Stimulated activated CD4-positive, alpha-beta T cell treated with anti-CD3 and anti-CD28 coated beads, Interleukin-2, amount 100 ng/mL, for 24 hours (primary cell): ENCODE data around the gene SGF29.
"Not testable (repeated sequence)": the region's sequence is repeated elsewhere in the genome, so short reads cannot be mapped to it uniquely, and the experiment has no call there.

Experiments
- DNase-seq, 2 donors: peaks; one replicate each; pipeline ENCODE4 v3.0.0-alpha.2; 2020

The SGF29 gene

DNA sequence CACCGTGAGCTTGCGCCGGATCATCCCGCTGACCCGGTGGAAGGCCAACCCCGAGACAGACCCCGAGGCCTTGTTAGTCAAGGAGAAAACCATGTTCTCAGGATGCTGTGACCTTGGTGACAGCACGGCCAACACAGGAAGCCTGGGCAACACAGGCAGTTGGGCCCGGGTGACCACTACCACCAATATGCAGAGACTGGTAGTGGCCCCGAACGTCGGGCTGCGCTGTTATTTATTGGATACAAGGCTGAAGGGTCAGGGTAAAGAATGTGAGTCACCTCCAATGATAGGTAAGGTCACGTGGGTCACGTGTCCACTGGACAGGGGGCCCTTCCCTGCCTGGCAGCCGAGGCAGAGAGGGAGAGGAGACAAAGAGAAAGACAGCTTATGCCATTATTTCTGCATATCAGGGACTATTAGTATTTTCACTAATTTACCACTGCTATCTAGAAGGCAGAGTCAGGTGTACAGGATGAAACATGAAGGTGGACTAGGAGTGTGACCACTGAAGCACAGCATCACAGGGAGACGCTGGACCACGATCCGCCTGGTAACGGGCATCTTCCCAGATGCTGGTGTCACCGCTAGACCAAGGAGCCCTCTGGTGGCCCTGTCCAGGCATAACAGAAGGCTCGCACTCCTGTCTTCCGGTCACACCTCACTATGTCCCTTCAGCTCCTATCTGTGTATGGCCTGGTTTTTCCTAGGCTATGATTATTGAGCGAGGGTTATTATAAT lies 61.9 kb downstream of the SGF29 start:
- DNase-seq = peak in 1 of 2 donors; percentile 37

DNA sequence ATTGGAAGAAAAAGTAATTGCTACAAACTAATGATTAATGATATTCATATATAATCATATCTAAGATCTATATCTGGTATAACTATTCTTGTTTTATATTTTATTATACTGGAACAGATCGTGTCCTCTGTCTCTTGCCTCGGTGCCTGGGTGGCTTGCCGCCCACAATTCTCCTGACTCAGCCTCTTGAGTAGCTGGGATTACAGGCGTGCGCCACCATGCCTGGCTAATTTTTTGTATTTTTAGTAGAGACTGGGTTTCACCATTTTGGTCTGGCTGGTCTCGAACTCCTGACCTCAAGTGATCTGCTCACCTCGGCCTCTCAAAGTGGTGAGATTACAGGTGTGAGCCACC lies 62.5 kb downstream of the SGF29 start:
- not testable (repeated sequence) for DNase-seq

- no peak for DNase-seq
These were observed 62.9 kb downstream of the SGF29 start for GRCh38 chr16:28616636-28617035.

DNA sequence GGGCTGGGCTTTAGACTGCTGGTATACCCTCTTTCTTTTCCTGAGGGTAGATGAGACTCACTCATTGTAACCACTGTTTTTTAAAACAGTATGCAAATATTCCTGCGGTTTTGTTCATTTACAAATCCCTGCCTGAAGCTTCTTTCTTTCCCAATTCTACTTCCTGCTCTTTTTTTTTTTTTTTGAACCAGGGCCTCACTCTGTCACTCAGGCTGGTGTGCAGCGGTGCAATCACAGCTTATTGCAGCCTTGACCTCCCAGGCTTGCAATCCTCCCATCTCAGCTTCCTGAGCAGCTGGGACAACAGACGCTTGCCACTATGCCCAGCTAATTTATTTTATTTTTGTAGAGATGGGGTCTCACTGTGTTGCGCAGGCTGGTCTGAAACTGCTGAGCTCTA lies 64.2 kb downstream of the SGF29 start:
- DNase-seq = no peak

DNA sequence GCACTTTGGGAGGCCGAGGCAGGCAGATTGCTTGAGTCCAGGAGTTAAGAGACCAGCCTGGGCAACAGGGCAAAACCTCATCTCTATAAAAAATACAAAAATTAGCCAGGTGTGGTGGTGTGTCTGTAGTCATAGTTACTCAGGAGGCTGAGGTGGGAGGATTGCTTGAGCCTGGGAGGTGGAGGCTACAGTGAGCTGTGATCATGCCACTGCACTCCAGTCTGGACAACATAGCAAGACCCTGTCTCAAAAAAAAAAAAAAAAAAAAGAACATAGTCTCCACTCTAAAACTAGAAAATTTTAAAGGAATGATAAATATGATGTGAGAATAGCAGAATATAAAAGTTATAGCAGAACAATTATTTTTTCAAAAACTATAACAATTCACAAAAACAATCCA lies 66.6 kb downstream of the SGF29 start:
- DNase-seq = not testable (repeated sequence)

DNA sequence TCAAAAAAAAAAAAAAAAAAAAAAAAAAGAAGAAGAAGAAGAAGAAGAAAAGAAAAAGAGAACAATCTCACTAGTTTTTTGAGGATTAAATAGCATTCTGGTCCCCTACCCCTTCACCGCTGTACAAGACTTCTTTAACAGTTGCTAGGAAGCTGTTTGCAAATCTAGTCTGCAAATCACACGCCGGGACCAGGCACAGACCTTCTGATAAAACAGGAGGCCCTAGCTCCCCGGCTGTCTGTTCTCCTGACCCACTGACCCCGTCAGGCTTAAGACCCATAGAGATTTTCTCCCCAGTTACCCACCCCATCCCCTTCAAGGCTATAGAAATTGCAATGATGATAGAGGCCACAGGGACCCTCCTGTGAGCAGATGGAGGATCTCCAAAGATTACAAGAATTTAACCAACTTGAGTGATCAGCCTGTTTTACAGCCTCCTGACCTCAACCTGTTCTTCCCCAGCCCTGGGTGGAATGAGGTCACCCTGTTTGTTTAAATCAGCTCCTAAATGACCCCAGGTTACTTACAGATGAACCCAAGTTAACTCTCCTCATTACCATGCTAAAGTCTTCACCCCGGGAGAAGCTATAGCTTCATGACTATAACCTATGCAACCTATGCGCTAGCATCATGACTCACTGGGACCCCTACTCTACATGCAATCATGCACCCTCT lies 67.9 kb downstream of the SGF29 start:
- no peak for DNase-seq

- DNase-seq = peak in 1 of 2 donors; percentile 16
These were observed 68.9 kb downstream of the SGF29 start for GRCh38 chr16:28622532-28623171.

GRCh38 chr16:28623172-28623711 lies 69.5 kb downstream of the SGF29 start:
- peak; percentile 69 to 78 for DNase-seq

- DNase-seq = not testable (repeated sequence)
These were observed 77.2 kb downstream of the SGF29 start for GRCh38 chr16:28630905-28631304.

GRCh38 chr16:28636093-28636823 lies 82.5 kb downstream of the SGF29 start:
- DNase-seq = not testable (repeated sequence)

DNA sequence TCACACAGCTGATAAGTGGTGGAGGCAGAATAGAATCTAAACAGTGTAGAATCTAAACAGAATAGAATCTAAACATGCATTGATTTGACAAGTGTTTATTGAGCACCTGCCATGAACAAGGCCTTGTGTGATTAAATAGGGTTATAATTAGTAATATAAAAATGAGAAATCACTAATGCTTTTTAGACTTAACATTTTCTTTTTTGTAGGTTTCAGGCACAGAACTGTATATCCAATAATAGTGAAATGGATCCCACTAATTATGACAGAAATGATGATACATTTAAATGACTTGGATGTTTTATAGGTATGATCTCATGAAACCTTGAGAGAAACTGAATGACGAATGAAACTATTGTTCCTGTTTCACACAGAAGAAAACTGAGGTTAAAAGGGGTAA lies 84.0 kb downstream of the SGF29 start, which contains the start of gene NPIPB8:
NPIPB8 (plus strand) TSS at position 301 of the 400 bp plus-strand sequence. CDS start 296 bp downstream, outside the sequence.
- DNase-seq = not testable (repeated sequence)

- DNase-seq = not testable (repeated sequence)
These were observed 84.6 kb downstream of the SGF29 start for GRCh38 chr16:28638359-28638758.

GRCh38 chr16:28639959-28640358 lies 86.2 kb downstream of the SGF29 start:
- DNase-seq = not testable (repeated sequence)
